GM21423 (cell line): Measurements from ENCODE around the gene PARD6B.
"Not testable (repeated sequence)": the region's sequence is repeated elsewhere in the genome, so short reads cannot be mapped to it uniquely, and the experiment has no call there.

ENCODE experiments used
- ATAC-seq: cut with Tn5 transposase; IDR thresholded peaks from one replicate; pipeline ENCODE4 v1.9.1; 2021; ENCODE audit warnings: mild to moderate bottlenecking, moderate library complexity; ENCODE audit not compliant: unreplicated experiment

PARD6B gene

GRCh38 chr20:50731055-50731929 lies at the start of gene PARD6B:
Gene PARD6B, plus strand, starts transcription at chr20:50731580. Its CDS starts 207 bp downstream, at chr20:50731787.
- peak; percentile 88 for ATAC-seq

- no peak for ATAC-seq
Observed at GRCh38 chr20:50682065-50682464, 49.3 kb upstream of the PARD6B start.

- no peak for ATAC-seq
Observed at GRCh38 chr20:50682947-50683530, 48.3 kb upstream of the PARD6B start.

GRCh38 chr20:50683570-50683969 lies 47.8 kb upstream of the PARD6B start:
- no peak for ATAC-seq

GRCh38 chr20:50686821-50687220 lies 44.6 kb upstream of the PARD6B start:
- no peak for ATAC-seq

GRCh38 chr20:50688256-50688975 lies 43.0 kb upstream of the PARD6B start:
- no peak for ATAC-seq

GRCh38 chr20:50689864-50690649 lies 41.3 kb upstream of the PARD6B start:
- no peak for ATAC-seq

- ATAC-seq, result no peak
Observed at GRCh38 chr20:50690650-50691572, 40.5 kb upstream of the PARD6B start, which contains the start of gene RIPOR3. Gene RIPOR3, minus strand, starts transcription at chr20:50691542. Its CDS starts 414 bp downstream, at chr20:50691128.

GRCh38 chr20:50691573-50692551 lies 39.5 kb upstream of the PARD6B start:
- no peak for ATAC-seq

GRCh38 chr20:50692552-50692933 lies 38.8 kb upstream of the PARD6B start:
- ATAC-seq, result no peak

- no peak for ATAC-seq
Observed at GRCh38 chr20:50693001-50693400, 38.4 kb upstream of the PARD6B start.

GRCh38 chr20:50694379-50695134 lies 36.8 kb upstream of the PARD6B start:
- no peak for ATAC-seq

- no peak for ATAC-seq
Observed at GRCh38 chr20:50695135-50695872, 36.1 kb upstream of the PARD6B start.

- ATAC-seq, result not testable (repeated sequence)
Observed at GRCh38 chr20:50698255-50698654, 33.1 kb upstream of the PARD6B start.

- ATAC-seq, result no peak
Observed at GRCh38 chr20:50699688-50700087, 31.7 kb upstream of the PARD6B start.

GRCh38 chr20:50701041-50701963 lies 30.1 kb upstream of the PARD6B start:
- ATAC-seq, result no peak
